Thyroid gland (tissue), 4 donors: ENCODE data around the gene OPN4. TPM values are rescaled to one million over a fixed set of nuclear protein-coding genes. Genes with fewer than 3 reads are reported as not detected.

ENCODE experiments used
- DNase-seq, 2 donors: peaks; one replicate each; pipeline ENCODE4 v3.0.0-alpha.2; 2019
- H3K27ac ChIP-seq, 3 donors: fragments of 200-600 bp; sonication (generic); 1 replicate in 2 of 3; 2 replicates in 1 of 3; pipeline ENCODE4 v1.5.1; 2016 to 2019; ENCODE audit warnings: mild to moderate bottlenecking in 1 of 3, moderate library complexity in 1 of 3
- H3K27me3 ChIP-seq: fragments of 200-600 bp; sonication (generic); one replicate; pipeline ENCODE4 v1.5.1; 2019
- H3K36me3 ChIP-seq, 2 donors: fragments of 200-600 bp; sonication (generic); one replicate each; pipeline ENCODE4 v1.5.1; 2016 to 2019
- H3K4me1 ChIP-seq, 2 donors: fragments of 200-600 bp; sonication (generic); one replicate each; pipeline ENCODE4 v1.5.1; 2017 to 2019
- H3K4me3 ChIP-seq, 3 donors: fragments of 200-600 bp; sonication (generic); replicated peaks in 1 of 3; 1 replicate in 2 of 3; 2 replicates in 1 of 3; pipeline ENCODE4 v1.5.1; 2016; ENCODE audit warnings: mild to moderate bottlenecking in 1 of 3
- H3K9me3 ChIP-seq: fragments of 200-600 bp; sonication (generic); one replicate; pipeline ENCODE4 v1.5.1; 2017
- CTCF ChIP-seq, 6 experiments: fragments of 200-600 bp in 3 of 6; fragments of 450-650 bp in 3 of 6; sonication (generic) in 3 of 6; IDR thresholded peaks; one replicate each; pipeline ENCODE4 v1.5.1; 2016 to 2019; ENCODE audit warnings: antibody characterized with exemption in 6 of 6, mild to moderate bottlenecking in 2 of 6, inconsistent platforms in 1 of 6, moderate library complexity in 1 of 6
- POLR2A ChIP-seq, 2 donors: fragments of 450-650 bp; IDR thresholded peaks; one replicate each; pipeline ENCODE4 v1.6.1; 2017; ENCODE audit warnings: antibody characterized with exemption in 2 of 2, mild to moderate bottlenecking in 2 of 2, moderate library complexity in 1 of 2
- WGBS, 2 donors: methylation state at CpG; one replicate each; pipeline ENCODE4 v1.1.5; 2017; 5-methylcytosine and 5-hydroxymethylcytosine counted together
- intact Hi-C: fragments of 100-400 bp; cut with DNase I; formaldehyde crosslinking; loops from one replicate; pipeline ENCODE4 v1.15.1; 2023
- total RNA-seq, 4 donors: library from RNA; depleted of rRNA; stranded (reverse); fragments of >200 nt; gene quantifications; one replicate each; pipeline ENCODE4 v1.2.3, GENCODE V29; 2016

OPN4 gene
- total RNA-seq, 4 donors from 2014 or later: 0.24 TPM; not detected in 3

GRCh38 chr10:86691333-86692022 is 37.1 kb downstream of the OPN4 start:
- intact Hi-C loops: no loop called here
- H3K4me1 ChIP-seq: peaks cover 9 to 11% of the 10 kb centered on the region in 2 donors

GRCh38 chr10:86692023-86692514 is 37.7 kb downstream of the OPN4 start:
- H3K4me3 ChIP-seq: no peak overlapping the region
- DNase-seq: no peak
- H3K36me3 ChIP-seq: no peaks in the 10 kb centered on the region
- WGBS, 2 donors: 84 to 97% methylated on average over 5 to 7 of the region's 8 CpGs
- H3K4me1 ChIP-seq: peaks cover 9 to 11% of the 10 kb centered on the region in 2 donors
- no peak for TF ChIP-seq POLR2A (IDR thresholded peaks at IDR 0.05)
- TF ChIP-seq CTCF (IDR thresholded peaks at IDR 0.05): no peak
- no peaks in the 10 kb centered on the region for H3K27me3 ChIP-seq
- no peak overlapping the region for H3K27ac ChIP-seq
- no peaks in the 10 kb centered on the region for H3K9me3 ChIP-seq
- intact Hi-C loops: no loop called here

More at GRCh38 chr10:86691333-86692022, 37.1 kb downstream of the OPN4 start:
- no peak overlapping the region for H3K27ac ChIP-seq
- H3K27me3 ChIP-seq: no peaks in the 10 kb centered on the region
- no peak overlapping the region for H3K4me3 ChIP-seq
- DNase-seq: no peak
- TF ChIP-seq POLR2A (IDR thresholded peaks at IDR 0.05) (no peak), CTCF (IDR thresholded peaks at IDR 0.05) (no peak)
- 95 to 97% methylated on average over 14 of the region's 14 CpGs for WGBS, 2 donors
- no peaks in the 10 kb centered on the region for H3K9me3 ChIP-seq
- no peaks in the 10 kb centered on the region for H3K36me3 ChIP-seq

GRCh38 chr10:86692664-86693063 is 38.3 kb downstream of the OPN4 start:
- WGBS, 2 donors: 87 to 92% methylated on average over 5 to 6 of the region's 7 CpGs
- intact Hi-C loops: no loop called here

GRCh38 chr10:86693275-86693674 is 38.9 kb downstream of the OPN4 start:
- WGBS, 2 donors: 76 to 85% methylated on average over 2 of the region's 2 CpGs
- no peaks in the 10 kb centered on the region for H3K9me3 ChIP-seq
- H3K4me1 ChIP-seq: peaks cover 9 to 11% of the 10 kb centered on the region in 2 donors
- TF ChIP-seq POLR2A (IDR thresholded peaks at IDR 0.05): no peak
- TF ChIP-seq CTCF (IDR thresholded peaks at IDR 0.05): no peak
- no peaks in the 10 kb centered on the region for H3K36me3 ChIP-seq
- no peak overlapping the region for H3K4me3 ChIP-seq
- peak overlapping the region in 1 of 3 donors; percentile 19 for H3K27ac ChIP-seq
- H3K27me3 ChIP-seq: no peaks in the 10 kb centered on the region
- DNase-seq: peak; percentile 40 to 50
- intact Hi-C loops: no loop called here

More at GRCh38 chr10:86692664-86693063, 38.3 kb downstream of the OPN4 start:
- Histone ChIP-seq H3K4me1 (peaks cover 9 to 11% of the 10 kb centered on the region in 2 donors), H3K9me3 (no peaks in the 10 kb centered on the region), H3K27me3 (no peaks in the 10 kb centered on the region), H3K36me3 (no peaks in the 10 kb centered on the region), H3K27ac (no peak overlapping the region), H3K4me3 (no peak overlapping the region)
- no peak for DNase-seq
- no peak for TF ChIP-seq CTCF (IDR thresholded peaks at IDR 0.05)
- no peak for TF ChIP-seq POLR2A (IDR thresholded peaks at IDR 0.05)

- WGBS, 2 donors: 13% methylated on average over 10 of the region's 10 CpGs
- H3K9me3 ChIP-seq: no peaks in the 10 kb centered on the region
- peaks cover 9 to 11% of the 10 kb centered on the region in 2 donors for H3K4me1 ChIP-seq
- DNase-seq: peak; percentile 60 to 72
- intact Hi-C loops: no loop called here
- H3K36me3 ChIP-seq: no peaks in the 10 kb centered on the region
- H3K27me3 ChIP-seq: no peaks in the 10 kb centered on the region
- TF ChIP-seq CTCF (IDR thresholded peaks at IDR 0.05): peak; percentile 47 to 72 (median 63)
- no peak for TF ChIP-seq POLR2A (IDR thresholded peaks at IDR 0.05)
- H3K4me3 ChIP-seq: no peak overlapping the region
- H3K27ac ChIP-seq: peak overlapping the region in 1 of 3 donors; percentile 19
Observed at GRCh38 chr10:86693721-86694369, 39.5 kb downstream of the OPN4 start.
